T-helper 2 cell (primary cell): ENCODE measurements around the gene SLC22A5.

Experiments
- DNase-seq, 5 experiments: peaks; one replicate each; pipeline versions ENCODE4 v3.0.0 to v3.0.0-alpha.2; 2012 to 2022
- total RNA-seq, 2 donors: gene quantifications; one replicate each; lab custom pipeline; 2026; lab: John Stamatoyannopoulos, UW

Gene SLC22A5
- 11.5 to 13.9 reads per million in 2 donors for total RNA-seq

GRCh38 chr5:132369474-132370180 lies at the start of gene SLC22A5:
SLC22A5 (plus strand) TSS chr5:132369710; CDS start chr5:132369973, 263 bp downstream.
- DNase-seq: peak; percentile 47 to 79 (median 63)

GRCh38 chr5:132319975-132320374 lies 49.5 kb upstream of the SLC22A5 start:
- no peak for DNase-seq

GRCh38 chr5:132321109-132321721 lies 48.3 kb upstream of the SLC22A5 start:
- DNase-seq: no peak

- no peak for DNase-seq
Observed at GRCh38 chr5:132322266-132322665, 47.2 kb upstream of the SLC22A5 start.

- no peak for DNase-seq
Observed at GRCh38 chr5:132323202-132323601, 46.3 kb upstream of the SLC22A5 start.

GRCh38 chr5:132325691-132326090 lies 43.8 kb upstream of the SLC22A5 start:
- no peak for DNase-seq

- DNase-seq: no peak
Observed at GRCh38 chr5:132327252-132327955, 42.1 kb upstream of the SLC22A5 start.

- peak in 1 of 5 experiments; percentile 45 for DNase-seq
Observed at GRCh38 chr5:132334812-132335211, 34.7 kb upstream of the SLC22A5 start.

- DNase-seq: no peak
Observed at GRCh38 chr5:132335402-132335801, 34.1 kb upstream of the SLC22A5 start.

GRCh38 chr5:132339502-132339901 lies 30.0 kb upstream of the SLC22A5 start:
- DNase-seq: no peak

- DNase-seq: no peak
Observed at GRCh38 chr5:132342291-132343180, 27.0 kb upstream of the SLC22A5 start.

DNA sequence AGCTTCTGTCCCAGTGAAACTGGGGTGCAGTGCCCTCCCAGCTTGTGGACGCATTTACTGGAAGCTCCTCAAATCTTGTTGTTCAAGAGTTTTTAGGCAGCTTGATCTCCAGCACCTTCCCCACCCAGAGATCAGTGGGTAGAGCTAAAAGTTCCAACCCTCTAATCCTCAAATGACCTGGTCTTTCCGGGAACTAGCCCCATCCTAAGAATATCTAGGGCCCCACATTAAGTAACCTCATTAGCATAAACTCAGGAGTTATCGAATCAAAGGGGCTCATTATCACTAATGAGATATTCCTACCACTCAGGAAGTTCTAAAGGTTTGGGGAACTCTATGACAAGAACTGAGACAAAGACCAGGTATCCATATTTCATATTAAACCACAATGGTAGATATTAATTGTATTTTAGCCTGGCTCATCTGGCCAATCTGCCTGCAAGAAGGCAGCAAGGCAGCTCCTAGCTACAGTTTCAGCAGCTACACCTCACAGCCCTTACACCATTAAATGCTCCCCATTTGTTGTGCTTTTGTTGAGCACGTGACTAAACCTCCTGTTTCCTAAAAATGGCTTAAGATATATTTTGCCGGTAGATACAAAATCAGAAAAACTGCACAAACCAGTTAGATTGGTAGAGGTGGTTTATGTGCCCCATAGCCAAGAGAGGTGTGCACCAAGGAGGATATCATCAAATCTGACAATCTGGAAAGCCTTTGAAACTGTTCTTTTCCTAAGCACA lies 24.6 kb upstream of the SLC22A5 start:
- no peak for DNase-seq

DNA sequence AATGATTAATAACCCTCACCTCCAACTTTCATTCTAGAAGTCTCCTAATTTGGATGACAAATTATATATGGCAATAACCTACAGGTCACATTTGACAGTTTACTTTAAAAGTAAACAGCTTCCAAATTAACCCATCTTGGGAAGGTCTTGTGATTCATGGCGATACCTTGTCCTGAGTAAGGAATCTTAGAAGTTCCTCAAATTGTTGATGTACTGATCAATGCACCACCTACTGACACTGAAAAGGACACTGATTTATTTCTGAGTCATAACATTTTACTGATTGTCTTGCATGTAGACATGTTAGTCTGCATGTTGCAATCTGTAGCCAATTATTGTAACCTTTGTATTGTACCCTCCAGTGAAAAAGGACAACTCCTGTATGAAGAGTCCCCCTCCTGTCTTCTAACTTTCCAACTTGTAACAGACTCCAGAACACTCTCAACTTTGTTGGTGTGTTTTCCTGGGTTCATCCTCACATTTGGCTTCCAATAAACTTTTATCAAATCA lies 16.0 kb upstream of the SLC22A5 start:
- no peak for DNase-seq

DNA sequence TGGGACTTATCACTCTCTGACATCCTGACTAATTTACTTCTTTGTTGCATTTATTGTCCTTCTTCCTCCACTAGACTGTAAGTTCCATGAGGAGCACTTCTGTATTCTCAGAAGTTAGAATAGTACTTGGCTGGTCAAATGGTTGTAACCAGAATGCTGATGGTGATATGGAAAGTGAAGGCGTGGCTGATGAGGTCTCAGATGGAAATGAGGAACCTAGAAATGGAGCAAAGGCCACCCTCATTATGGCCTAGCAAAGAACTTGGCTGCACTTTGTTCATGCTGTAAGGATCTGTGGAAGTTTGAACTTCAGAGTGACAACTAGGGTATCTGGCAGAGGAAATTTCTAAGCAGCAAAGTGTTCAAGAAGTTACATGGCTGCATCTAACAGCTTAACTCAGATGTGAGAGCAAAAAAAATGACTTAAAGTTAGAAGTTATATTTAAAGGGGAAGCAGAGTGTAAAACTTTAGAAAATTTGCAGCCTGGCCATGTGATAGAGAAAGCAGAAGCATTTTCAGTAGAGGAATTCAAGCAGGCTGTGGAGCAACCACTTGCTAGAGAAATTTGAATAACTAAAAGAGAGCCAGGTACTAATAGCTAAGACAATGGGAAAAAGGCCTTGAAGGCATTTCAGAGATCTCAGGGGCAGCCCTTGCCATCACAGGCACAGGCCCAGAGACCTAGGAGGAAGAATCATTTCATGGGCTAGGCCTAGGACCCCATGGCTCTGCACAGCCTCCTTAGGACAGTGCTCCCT lies 14.9 kb upstream of the SLC22A5 start:
- DNase-seq: no peak

DNA sequence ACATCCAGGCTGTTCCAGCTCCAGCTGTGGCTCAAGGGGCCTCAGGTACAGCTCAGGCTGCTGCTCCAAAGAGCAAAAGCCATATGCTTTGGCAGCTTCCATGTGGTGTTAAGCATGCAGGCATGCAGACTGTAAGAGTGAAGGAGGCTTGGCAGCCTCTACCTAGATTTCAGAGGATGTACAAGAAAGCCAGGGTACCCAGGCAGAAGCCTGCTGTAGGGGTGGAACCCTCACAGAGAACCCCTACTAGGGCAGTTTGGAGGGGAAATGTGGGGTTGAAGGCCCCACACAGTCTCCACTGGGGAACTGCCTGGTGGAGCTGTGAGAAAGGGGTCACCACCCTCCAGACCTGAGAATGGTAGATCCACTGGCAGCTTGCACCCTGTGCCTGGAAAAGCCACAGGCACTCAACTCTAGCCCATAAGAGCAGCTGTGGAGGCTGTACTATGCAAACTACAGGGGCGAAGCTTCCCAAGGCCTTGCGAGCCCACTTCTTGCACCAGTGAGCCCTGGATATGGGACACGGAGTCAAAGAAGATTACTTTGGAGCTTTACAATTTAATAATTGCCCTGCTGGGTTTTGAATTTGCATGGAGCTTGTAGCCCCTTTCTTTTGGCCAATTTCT lies 14.3 kb upstream of the SLC22A5 start:
- DNase-seq: no peak

DNA sequence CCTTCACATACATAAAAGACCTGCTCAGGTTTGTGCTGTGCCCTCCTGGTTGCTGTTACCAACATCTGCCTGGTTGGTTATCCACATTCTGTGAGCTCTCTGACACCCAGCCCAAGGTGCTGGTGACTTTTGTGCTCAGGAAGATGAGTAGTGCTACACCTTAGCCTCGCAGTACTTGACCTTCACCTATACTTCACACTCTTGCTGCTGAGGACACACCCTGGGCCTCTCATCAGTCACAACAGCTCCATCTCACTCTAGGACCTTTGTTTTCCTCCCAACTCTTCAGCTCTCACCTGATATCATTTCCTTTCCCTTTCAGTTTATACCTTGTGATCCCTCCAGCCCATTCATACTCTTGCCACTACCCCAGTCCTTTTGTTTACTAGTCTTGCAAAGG lies 10.7 kb upstream of the SLC22A5 start:
- no peak for DNase-seq

DNA sequence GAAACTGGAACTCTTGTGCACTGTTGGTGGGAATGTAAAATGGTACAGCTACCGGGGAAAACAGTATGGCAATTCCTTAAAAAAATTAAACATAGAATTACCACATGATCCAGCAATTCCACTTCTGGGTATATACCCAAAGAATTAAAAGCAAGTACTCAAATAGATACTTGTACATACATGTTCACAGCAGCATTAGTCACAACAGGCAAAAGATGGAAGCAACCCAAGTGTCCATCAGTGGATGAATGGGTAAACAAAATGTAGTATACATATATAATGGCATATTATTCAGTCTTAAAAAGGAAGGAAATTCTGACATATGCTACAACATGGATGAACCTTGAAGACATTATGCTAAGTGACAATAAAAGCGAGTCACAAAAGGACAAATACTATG lies 7.4 kb upstream of the SLC22A5 start:
- DNase-seq: no peak

DNA sequence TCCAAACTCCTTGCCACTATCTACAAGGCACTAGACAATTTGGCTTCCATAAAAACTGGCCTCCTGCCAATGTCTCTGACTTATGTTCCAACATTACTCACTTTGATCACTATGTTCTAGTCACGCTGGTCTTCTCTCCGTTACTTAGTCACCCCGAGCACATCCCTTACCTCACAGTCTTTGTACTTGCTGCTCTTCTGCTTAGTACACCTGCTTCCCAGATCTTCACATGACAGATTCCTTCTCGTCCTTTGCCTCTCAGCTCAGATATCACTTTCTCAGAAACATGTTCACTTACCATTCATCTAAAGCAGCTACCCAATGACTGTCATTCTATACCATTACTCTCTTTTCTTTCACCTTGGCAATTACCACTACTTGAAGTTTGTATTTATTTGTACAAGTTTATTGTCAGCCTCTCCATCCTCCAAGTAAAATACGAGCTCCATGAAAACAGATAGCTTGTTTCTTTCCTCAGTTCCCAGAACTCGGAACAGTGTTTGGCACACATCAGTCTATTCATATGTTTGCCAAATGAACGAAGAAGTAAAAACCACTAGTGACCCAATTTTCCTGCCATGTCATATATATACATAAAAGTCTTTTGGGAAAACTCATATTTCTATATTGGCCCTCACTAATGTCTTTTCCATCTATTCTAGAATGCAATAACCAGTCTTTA lies 5.9 kb upstream of the SLC22A5 start:
- DNase-seq: no peak

DNA sequence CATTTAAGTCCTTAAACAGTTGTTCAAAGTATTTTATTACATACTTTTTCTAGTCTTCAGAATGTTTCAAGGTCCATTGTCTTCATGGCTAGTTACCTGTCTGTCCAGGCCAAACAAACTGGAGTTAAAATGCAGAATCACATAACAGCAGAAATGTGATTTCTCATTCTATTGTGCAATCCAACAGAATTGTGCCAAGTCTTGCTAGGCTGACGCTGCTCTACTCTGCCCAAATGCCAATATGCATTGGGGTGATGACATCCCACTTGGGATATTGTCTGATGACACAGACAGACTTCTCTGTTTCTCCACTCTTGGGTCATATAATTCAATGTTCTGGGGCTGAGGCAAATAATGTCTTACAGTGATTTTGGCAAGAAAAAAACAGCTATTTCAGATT lies 5.2 kb upstream of the SLC22A5 start:
- DNase-seq: no peak

DNA sequence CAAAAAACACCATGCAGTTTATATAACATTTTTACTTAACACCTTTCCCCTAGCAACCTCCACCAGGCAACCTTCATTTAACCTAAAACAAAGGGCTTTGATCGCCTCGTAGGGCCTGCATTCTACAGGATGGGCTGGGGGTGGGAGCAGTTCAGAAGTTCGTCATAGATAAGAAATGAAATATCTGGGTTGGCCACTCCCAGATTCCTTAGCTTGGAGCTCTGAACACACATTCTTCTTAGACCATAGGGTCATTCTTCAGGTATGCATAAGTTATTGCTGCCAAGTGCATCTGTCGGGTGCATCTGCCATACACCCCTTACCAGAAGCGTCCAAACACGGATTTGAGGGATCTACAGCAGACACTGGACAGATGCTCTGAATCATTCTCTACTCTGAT lies 4.3 kb upstream of the SLC22A5 start:
- DNase-seq: no peak
